LNCaP clone FGC (cell line): ENCODE results near the gene SRRM3.
A peak's percentile ranks its signal among the peaks of the same experiment; 100 is the strongest.

ENCODE experiments used
- DNase-seq: peaks from one replicate; pipeline ENCODE4 v3.0.0-alpha.2; 2011; ENCODE audit warnings: low read depth
- H3K4me3 ChIP-seq: 2 replicates; pipeline ENCODE4 v1.5.1; 2011; ENCODE audit warnings: mild to moderate bottlenecking, low read depth, low read length, control low read depth
- TF ChIP-seq, protein P1 (sequence below): IDR thresholded peaks from 2 replicates; pipeline ENCODE4 v1.5.1; 2012; ENCODE audit warnings: mild to moderate bottlenecking; ENCODE audit not compliant: control insufficient read depth, insufficient read depth; ENCODE audit errors: extremely low read depth

Gene SRRM3

DNA sequence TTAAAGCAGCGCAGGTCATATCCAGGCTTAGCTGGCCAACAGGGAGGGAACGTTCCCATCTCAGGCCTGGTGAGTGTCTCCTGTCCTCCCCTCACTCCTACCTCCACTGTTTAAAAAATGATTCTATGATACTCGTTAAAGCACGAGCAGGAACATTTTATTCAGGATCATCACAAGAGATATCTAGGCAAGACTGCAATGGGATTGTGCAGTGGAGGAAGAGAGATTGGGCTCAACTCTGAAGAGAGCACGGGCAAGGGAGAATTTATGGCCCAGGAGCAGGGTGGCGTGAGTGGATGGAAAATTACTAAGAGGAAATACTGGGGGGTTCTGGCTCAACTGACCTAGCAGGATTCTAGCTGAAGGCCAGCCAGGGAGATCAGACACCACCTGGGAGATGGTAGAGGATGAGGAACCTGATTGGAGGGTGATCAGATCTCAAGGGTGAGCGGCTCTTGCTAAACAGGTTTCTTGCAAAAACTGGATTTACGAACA lies 91.8 kb downstream of the SRRM3 start:
- TF ChIP-seq, protein P1, sequence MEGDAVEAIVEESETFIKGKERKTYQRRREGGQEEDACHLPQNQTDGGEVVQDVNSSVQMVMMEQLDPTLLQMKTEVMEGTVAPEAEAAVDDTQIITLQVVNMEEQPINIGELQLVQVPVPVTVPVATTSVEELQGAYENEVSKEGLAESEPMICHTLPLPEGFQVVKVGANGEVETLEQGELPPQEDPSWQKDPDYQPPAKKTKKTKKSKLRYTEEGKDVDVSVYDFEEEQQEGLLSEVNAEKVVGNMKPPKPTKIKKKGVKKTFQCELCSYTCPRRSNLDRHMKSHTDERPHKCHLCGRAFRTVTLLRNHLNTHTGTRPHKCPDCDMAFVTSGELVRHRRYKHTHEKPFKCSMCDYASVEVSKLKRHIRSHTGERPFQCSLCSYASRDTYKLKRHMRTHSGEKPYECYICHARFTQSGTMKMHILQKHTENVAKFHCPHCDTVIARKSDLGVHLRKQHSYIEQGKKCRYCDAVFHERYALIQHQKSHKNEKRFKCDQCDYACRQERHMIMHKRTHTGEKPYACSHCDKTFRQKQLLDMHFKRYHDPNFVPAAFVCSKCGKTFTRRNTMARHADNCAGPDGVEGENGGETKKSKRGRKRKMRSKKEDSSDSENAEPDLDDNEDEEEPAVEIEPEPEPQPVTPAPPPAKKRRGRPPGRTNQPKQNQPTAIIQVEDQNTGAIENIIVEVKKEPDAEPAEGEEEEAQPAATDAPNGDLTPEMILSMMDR = no peak
- no peak overlapping the region for H3K4me3 ChIP-seq
- DNase-seq = peak; percentile 92

DNA sequence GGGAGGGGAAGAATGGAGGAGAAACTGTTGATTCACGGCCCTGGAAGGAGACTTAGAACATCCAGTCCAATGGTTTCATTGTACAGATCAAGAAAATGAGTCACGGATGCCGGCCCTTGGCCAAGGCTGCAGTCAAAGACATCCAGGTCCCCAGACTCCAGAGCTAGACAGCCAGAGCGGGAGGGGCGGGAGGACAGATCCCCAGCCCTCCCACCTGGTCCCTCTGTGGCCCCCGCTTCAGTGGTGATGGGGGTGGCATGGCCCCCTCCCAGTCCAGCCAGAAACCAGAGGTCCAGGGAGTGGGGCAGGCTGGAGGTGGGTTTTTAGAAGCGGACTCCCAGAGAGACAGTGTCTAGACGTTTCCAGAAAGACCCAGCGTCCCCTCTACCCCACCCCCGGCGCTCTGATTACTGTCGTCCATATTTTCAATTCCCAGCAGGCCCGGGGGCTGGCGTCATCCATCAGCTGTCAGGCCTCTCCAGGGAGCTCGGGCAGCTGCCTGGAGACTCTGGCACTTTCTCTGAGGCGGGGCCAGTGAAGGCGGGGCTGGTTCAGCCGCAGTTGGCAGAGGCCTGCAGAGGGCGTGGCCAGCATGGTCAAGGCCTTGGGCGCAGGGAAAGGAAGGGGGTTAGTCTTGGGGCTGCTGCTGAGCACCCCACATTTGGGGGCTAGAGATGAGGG lies 92.8 kb downstream of the SRRM3 start:
- no peak overlapping the region for H3K4me3 ChIP-seq

DNA sequence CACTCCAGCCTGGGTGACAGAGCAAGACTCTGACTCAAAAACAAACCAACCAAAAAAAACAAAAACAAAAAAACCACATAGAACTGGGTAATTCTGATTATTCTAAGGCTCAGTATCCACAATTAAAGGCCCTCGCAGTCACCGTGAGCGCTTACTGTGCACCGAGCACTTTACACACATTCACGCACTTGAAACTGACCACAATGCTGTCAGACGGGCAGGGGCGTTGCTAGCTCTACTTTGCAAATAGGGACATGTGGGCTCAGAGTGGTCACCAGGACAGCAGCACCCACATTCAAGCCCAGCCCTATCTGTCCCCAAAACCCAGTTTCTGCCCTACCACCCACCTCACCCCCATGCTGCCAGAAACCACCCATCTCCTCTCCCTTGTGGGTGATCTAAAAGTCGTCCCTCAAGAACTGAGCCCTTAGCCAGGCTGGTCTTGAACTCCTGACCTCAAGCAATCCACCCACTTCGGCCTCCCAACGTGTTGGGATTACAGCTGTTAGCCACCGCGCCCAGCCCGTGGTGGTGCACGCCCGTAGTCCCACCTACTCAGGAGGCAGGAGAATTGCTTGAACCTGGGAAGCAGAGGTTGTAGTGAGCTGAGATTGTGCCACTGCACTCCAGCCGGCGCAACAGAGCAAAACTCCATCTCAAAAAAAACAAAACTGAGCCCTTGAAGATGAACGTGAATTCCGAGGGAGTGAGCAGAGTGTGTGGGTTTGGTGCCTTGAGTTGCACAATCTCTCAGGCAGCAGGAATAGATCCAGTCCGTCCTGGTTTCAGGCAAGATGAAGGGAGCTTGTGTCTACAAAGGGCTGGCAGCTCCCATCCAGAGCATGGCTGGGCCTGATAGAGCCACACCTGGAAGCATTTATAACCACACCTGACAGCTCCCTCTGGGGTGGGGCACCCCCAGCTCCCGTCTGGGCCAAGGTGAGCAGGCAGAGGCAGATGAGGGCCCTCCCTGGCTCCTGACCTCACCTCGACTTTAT lies 95.3 kb downstream of the SRRM3 start:
- no peak for DNase-seq
- TF ChIP-seq, protein P1 = no peak
- no peak overlapping the region for H3K4me3 ChIP-seq

More for the DNA sequence above, 92.8 kb downstream of the SRRM3 start:
- DNase-seq = no peak
- TF ChIP-seq, protein P1 = no peak

DNA sequence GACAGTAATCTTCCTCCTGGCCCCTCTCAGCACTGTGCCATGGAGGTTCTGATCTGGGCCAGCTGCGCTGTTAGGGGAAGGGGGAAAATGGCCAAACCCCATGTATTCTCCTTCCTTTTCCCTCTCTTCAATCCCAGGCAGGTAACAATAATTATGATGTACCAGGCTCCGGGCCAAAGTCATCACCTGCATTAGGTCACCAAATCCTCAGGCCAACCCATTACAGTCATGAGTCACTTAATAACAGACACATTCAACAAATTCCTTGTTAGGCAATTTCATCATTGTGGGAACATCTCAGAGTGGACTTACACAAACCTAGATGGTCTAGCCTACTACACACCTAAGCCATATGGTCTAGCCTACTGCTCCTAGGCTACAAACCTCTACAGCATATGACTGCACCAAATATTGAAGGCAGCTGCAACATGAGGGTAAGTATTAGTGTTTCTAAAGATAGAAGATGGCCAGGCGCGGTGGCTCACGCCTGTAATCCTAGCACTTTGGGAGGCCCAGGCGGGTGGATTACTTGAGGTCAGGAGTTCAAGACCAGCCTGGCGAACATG lies 98.6 kb downstream of the SRRM3 start:
- TF ChIP-seq, protein P1 = no peak
- DNase-seq = peak; percentile 90
- no peak overlapping the region for H3K4me3 ChIP-seq

DNA sequence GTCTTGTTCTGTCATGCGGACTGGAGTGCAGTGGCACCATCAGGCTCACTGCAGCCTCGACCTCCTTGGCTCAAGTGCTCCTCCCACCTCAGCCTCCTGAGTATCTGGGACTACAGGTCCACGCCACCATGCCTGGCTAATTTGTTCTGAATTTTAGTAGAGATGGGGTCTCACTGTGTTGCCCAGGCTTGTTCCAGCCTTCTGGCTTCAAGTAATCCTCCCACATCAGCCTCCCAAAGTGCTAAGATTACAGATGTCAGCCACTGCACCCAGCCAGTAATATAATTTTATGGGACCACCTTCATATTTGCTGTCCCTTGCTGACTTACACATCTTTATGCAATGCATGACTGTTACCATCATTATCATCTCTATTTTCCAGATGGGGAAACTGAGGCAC lies 99.3 kb downstream of the SRRM3 start:
- DNase-seq = no peak
- TF ChIP-seq, protein P1 = no peak
- H3K4me3 ChIP-seq = no peak overlapping the region

DNA sequence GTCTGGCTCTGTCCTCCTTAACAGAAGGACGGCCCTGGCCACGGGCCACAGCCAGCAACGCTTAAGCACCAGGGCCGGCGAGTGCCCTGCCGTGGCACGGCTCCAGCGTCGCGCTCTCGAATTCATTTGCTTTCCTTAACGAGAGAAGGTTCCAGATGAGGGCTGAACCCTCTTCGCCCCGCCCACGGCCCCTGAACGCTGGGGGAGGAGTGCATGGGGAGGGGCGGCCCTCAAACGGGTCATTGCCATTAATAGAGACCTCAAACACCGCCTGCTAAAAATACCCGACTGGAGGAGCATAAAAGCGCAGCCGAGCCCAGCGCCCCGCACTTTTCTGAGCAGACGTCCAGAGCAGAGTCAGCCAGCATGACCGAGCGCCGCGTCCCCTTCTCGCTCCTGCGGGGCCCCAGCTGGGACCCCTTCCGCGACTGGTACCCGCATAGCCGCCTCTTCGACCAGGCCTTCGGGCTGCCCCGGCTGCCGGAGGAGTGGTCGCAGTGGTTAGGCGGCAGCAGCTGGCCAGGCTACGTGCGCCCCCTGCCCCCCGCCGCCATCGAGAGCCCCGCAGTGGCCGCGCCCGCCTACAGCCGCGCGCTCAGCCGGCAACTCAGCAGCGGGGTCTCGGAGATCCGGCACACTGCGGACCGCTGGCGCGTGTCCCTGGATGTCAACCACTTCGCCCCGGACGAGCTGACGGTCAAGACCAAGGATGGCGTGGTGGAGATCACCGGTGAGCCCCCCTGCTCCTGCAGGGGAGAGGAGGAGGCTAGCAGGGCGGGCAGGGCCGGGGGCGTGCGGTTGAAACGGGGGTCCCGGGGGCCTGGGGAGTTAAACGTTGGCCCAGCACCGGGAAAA lies 100.9 kb downstream of the SRRM3 start, which contains the start of gene HSPB1:
Gene HSPB1, plus strand, starts transcription at position 327 of the 855 bp plus-strand sequence. Its CDS starts 40 bp downstream, at position 367.
- TF ChIP-seq, protein P1 = 0 out of 2 replicates have a peak, but pooled peaks have one; percentile 1
- peak within 1 kb of the TSS; percentile 91 for H3K4me3 ChIP-seq
- peak; percentile 98 for DNase-seq
